Astrocyte of the cerebellum (primary cell): ENCODE measurements around the gene TSKU.

ENCODE experiments used
- DNase-seq: peaks from one replicate; pipeline ENCODE4 v3.0.0-alpha.2; 2011; ENCODE audit warnings: low read depth
- H3K4me3 ChIP-seq: 2 replicates; pipeline ENCODE4 v1.5.1; 2011; ENCODE audit warnings: mild to moderate bottlenecking, low read depth, low read length, moderate library complexity
- CTCF ChIP-seq: IDR thresholded peaks from 2 replicates; pipeline ENCODE4 v1.5.1; 2012; ENCODE audit warnings: low read length, low read depth, moderate library complexity, mild to moderate bottlenecking; ENCODE audit errors: missing control alignments
- in situ Hi-C: cut with HindIII; loops from 2 replicates; pipeline ENCODE4 v1.10.0; 2017; ENCODE audit warnings: low sequenced_read_pairs

The TSKU gene

GRCh38 chr11:76845069-76845468 is 61.9 kb downstream of the TSKU start:
- no peak overlapping the region for H3K4me3 ChIP-seq
- in situ Hi-C loops = no loop called here
- no peak for DNase-seq
- TF ChIP-seq CTCF = no peak

GRCh38 chr11:76846441-76846840 is 63.3 kb downstream of the TSKU start:
- TF ChIP-seq CTCF = no peak
- no peak overlapping the region for H3K4me3 ChIP-seq
- in situ Hi-C loops = no loop called here
- no peak for DNase-seq
